ENCODE data around the gene UACA. TPM values are rescaled to one million over a fixed set of nuclear protein-coding genes. Genes with fewer than 3 reads are reported as not detected.

The UACA gene
- polyA plus RNA-seq, 1 of the 3 experiments (the other 2 are of a cell fraction), result 35.9 TPM

DNA sequence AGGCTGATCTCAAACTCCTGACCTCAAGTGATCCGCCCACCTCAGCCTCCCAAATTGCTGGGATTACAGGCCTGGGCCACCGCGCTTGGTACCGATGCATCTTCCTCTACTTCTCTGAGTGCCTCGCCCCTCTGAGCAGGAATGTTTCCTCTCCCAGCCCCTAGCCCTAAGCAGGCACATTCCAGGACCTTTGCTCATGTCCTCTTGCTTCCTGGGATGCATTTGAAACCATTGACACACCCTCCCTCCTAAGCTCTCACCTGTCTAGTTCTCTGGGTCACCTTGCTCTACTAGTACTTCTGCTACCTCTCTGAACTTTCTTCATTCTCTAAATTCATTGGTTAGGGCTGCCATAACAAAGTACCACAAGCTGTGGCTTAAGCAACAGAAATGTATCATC is 17.9 kb upstream of the UACA start:
- Histone ChIP-seq H3K27ac (ENCODE audit: low read depth in 2 of 2, low read length in 1 of 2) (no peak overlapping the region), H3K36me3 (replicated peaks in 1 of 2; ENCODE audit: control insufficient read depth in 1 of 2, insufficient read depth in 2 of 2, low read length in 1 of 2) (no peaks in the 10 kb centered on the region), H3K9me2 (no peaks in the 10 kb centered on the region), H3K4me3 (ENCODE audit: low read depth in 2 of 2, low read length in 1 of 2) (no peak overlapping the region), H2AFZ (ENCODE audit: low read depth) (no peak overlapping the region), H3K79me2 (ENCODE audit: insufficient read depth) (no peaks in the 10 kb centered on the region), H3K4me2 (peak overlapping the region; percentile 9; the same call in 1 of the 2 replicates), H3K9ac (no peak overlapping the region), H3K27me3 (ENCODE audit: insufficient read depth) (no peaks in the 10 kb centered on the region), H4K20me1 (ENCODE audit: insufficient read depth) (no peaks in the 10 kb centered on the region), H3F3A (replicated peaks; ENCODE audit: insufficient read depth) (peaks cover 39% of the 10 kb centered on the region), H3K9me3 (no peaks in the 10 kb centered on the region), H3K4me1 (ENCODE audit: control insufficient read depth in 1 of 2, insufficient read depth in 2 of 2, low read depth in 1 of 2, low read length in 1 of 2) (peaks cover 0 to 25% of the 10 kb centered on the region in 2 experiments; a peak in 2 of 4 replicates)
- TF ChIP-seq TCF12 (IDR thresholded peaks at IDR 0.05) (no peak), FOXM1 (IDR thresholded peaks at IDR 0.05; ENCODE audit: low read depth) (no peak), EZH2phosphoT487 (IDR thresholded peaks at IDR 0.05; ENCODE audit: borderline replicate concordance, low read depth) (no peak), CHD2 (IDR thresholded peaks at IDR 0.05; ENCODE audit: low read length, partially characterized antibody) (no peak), FOXJ3 (CRISPR knock-in tag; IDR thresholded peaks at IDR 0.05) (no peak), MAX (IDR thresholded peaks at IDR 0.05; ENCODE audit: low read depth) (no peak), RXRA (IDR thresholded peaks at IDR 0.05; ENCODE audit: borderline replicate concordance, low read depth) (no peak), RCOR1 (IDR thresholded peaks at IDR 0.05; ENCODE audit: low read length) (no peak), RAD21 (IDR thresholded peaks at IDR 0.05; ENCODE audit: low read length) (no peak), POLR2AphosphoS5 (IDR thresholded peaks at IDR 0.05; ENCODE audit: low read depth, low read length) (no peak), ELF1 (IDR thresholded peaks at IDR 0.05) (no peak), USF1 (IDR thresholded peaks at IDR 0.05; ENCODE audit: borderline replicate concordance, low read depth) (no peak), YY1 (IDR thresholded peaks at IDR 0.05; ENCODE audit: low read depth) (no peak)
- TF ChIP-seq, protein P1, sequence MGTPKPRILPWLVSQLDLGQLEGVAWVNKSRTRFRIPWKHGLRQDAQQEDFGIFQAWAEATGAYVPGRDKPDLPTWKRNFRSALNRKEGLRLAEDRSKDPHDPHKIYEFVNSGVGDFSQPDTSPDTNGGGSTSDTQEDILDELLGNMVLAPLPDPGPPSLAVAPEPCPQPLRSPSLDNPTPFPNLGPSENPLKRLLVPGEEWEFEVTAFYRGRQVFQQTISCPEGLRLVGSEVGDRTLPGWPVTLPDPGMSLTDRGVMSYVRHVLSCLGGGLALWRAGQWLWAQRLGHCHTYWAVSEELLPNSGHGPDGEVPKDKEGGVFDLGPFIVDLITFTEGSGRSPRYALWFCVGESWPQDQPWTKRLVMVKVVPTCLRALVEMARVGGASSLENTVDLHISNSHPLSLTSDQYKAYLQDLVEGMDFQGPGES (IDR thresholded peaks at IDR 0.05; ENCODE audit: low read depth, low read length), result no peak
- TF ChIP-seq, protein P2, sequence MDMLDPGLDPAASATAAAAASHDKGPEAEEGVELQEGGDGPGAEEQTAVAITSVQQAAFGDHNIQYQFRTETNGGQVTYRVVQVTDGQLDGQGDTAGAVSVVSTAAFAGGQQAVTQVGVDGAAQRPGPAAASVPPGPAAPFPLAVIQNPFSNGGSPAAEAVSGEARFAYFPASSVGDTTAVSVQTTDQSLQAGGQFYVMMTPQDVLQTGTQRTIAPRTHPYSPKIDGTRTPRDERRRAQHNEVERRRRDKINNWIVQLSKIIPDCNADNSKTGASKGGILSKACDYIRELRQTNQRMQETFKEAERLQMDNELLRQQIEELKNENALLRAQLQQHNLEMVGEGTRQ (IDR thresholded peaks at IDR 0.05; ENCODE audit: borderline replicate concordance, low read depth, low read length), result no peak
- TF ChIP-seq, protein P3, sequence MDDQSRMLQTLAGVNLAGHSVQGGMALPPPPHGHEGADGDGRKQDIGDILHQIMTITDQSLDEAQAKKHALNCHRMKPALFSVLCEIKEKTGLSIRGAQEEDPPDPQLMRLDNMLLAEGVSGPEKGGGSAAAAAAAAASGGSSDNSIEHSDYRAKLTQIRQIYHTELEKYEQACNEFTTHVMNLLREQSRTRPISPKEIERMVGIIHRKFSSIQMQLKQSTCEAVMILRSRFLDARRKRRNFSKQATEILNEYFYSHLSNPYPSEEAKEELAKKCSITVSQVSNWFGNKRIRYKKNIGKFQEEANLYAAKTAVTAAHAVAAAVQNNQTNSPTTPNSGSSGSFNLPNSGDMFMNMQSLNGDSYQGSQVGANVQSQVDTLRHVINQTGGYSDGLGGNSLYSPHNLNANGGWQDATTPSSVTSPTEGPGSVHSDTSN (IDR thresholded peaks at IDR 0.05), result no peak
- ChIA-PET POLR2A (no interaction called here), CTCF (no interaction called here)
- WGBS (ENCODE audit: low lambda C conversion rate), result 79% methylated on average over 5 of the region's 5 CpGs
- DNase-seq, result no peak

Data from SK-N-SH (cell line).